Keratinocyte (primary cell): ENCODE results near the gene TMEM174. TPM values are rescaled to one million over a fixed set of nuclear protein-coding genes. Genes with fewer than 3 reads are reported as not detected.

Experiments
- DNase-seq: peaks from one replicate; pipeline ENCODE4 v3.0.0-alpha.2; 2011; ENCODE audit warnings: low read depth, missing footprints, low spot score
- FAIRE-seq: peaks from 2 replicates; lab custom pipeline; 2011; peaks lifted over from hg19 to GRCh38; lab: Jason Lieb, UNC
- H2AFZ ChIP-seq: 2 replicates; pipeline ENCODE4 v1.6.0; 2012; ENCODE audit warnings: low read length, control low read depth, inconsistent platforms; ENCODE audit not compliant: control insufficient read depth
- H3K27ac ChIP-seq: 2 replicates; pipeline ENCODE4 v1.5.1; 2011; ENCODE audit warnings: low read length; ENCODE audit not compliant: control insufficient read depth, insufficient read depth
- H3K27me3 ChIP-seq: 3 replicates; pipeline ENCODE4 v1.6.0; 2011; ENCODE audit warnings: low read length; ENCODE audit not compliant: control insufficient read depth, insufficient read depth; ENCODE audit errors: extremely low read depth
- H3K36me3 ChIP-seq, 2 experiments: 2 replicates in 1 of 2; 3 replicates in 1 of 2; pipeline ENCODE4 v1.5.1; 2011; ENCODE audit warnings: low read length in 2 of 2, mild to moderate bottlenecking in 1 of 2; ENCODE audit not compliant: control insufficient read depth in 2 of 2, insufficient read depth in 2 of 2; ENCODE audit errors: extremely low read depth in 1 of 2
- H3K4me1 ChIP-seq: 3 replicates; pipeline ENCODE4 v1.5.1; 2011; ENCODE audit warnings: low read length; ENCODE audit not compliant: control insufficient read depth, insufficient read depth; ENCODE audit errors: extremely low read depth
- H3K4me2 ChIP-seq: 3 replicates; pipeline ENCODE4 v1.6.0; 2011; ENCODE audit warnings: low read depth, low read length; ENCODE audit not compliant: control insufficient read depth, insufficient read depth; ENCODE audit errors: extremely low read depth
- H3K4me3 ChIP-seq, 3 experiments: fragments of 200-600 bp in 1 of 3; sonication (generic) in 1 of 3; 2 replicates in 2 of 3; 3 replicates in 1 of 3; pipeline ENCODE4 v1.5.1; 2011 to 2016; ENCODE audit warnings: low read length in 3 of 3, mild to moderate bottlenecking in 3 of 3, control low read depth in 2 of 3, inconsistent platforms in 1 of 3, low read depth in 1 of 3, mixed read lengths in 1 of 3, mixed run types in 1 of 3, moderate library complexity in 1 of 3; ENCODE audit not compliant: control insufficient read depth in 2 of 3, insufficient read depth in 2 of 3; ENCODE audit errors: extremely low read depth in 1 of 3
- H3K79me2 ChIP-seq: 2 replicates; pipeline ENCODE4 v1.6.0; 2012; ENCODE audit warnings: low read length; ENCODE audit not compliant: control insufficient read depth, insufficient read depth
- H3K9ac ChIP-seq: 3 replicates; pipeline ENCODE4 v1.6.0; 2011; ENCODE audit warnings: low read length; ENCODE audit not compliant: control insufficient read depth, insufficient read depth; ENCODE audit errors: extremely low read depth
- H3K9me1 ChIP-seq: 3 replicates; pipeline ENCODE4 v1.6.0; 2011; ENCODE audit warnings: low read length; ENCODE audit not compliant: control insufficient read depth, insufficient read depth; ENCODE audit errors: extremely low read depth
- H3K9me3 ChIP-seq: 2 replicates; pipeline ENCODE4 v1.5.1; 2012; ENCODE audit warnings: low read depth, low read length; ENCODE audit not compliant: control insufficient read depth
- H4K20me1 ChIP-seq: 3 replicates; pipeline ENCODE4 v1.6.0; 2011; ENCODE audit warnings: low read length; ENCODE audit not compliant: control insufficient read depth, insufficient read depth; ENCODE audit errors: extremely low read depth
- EZH2 ChIP-seq: IDR thresholded peaks from one replicate; pipeline ENCODE4 v1.6.1; 2012; ENCODE audit warnings: inconsistent platforms, mild to moderate bottlenecking, low read length, moderate library complexity
- dilution Hi-C: fragments of 300-500 bp; cut with MboI; formaldehyde crosslinking; loops from one replicate; pipeline ENCODE4 v1.7.0; 2020; ENCODE audit warnings: low sequenced_read_pairs; ENCODE audit not compliant: extremely low pct_ligation_motif_present
- polyA plus RNA-seq, 5 experiments: library from polyadenylated mRNA; depleted of rRNA in 3 of 5; stranded (reverse) in 3 of 5; stranded (forward) in 1 of 5; unstranded in 1 of 5; fragments of >200 nt; gene quantifications; 1 replicate in 1 of 5; 2 replicates in 3 of 5; 3 replicates in 1 of 5; pipeline versions ENCODE4 v1.2.1 to v1.2.3, GENCODE V29; 2011 to 2012; ENCODE audit warnings: missing spikeins in 2 of 5, low read depth in 1 of 5, low replicate concordance in 1 of 5
- TF ChIP-seq, protein P1 (sequence below), 3 experiments: IDR thresholded peaks in 1 of 3; conservative IDR thresholded peaks in 1 of 3; optimal IDR thresholded peaks in 1 of 3; 2 replicates in 2 of 3; 3 replicates in 1 of 3; pipeline versions ENCODE3 to v1.5.1; 2011; ENCODE audit warnings: low read length in 3 of 3, mild to moderate bottlenecking in 3 of 3, moderate library complexity in 2 of 3, control low read depth in 1 of 3, inconsistent platforms in 1 of 3; ENCODE audit not compliant: insufficient read depth in 2 of 3; ENCODE audit errors: extremely low read depth in 1 of 3

TMEM174 gene
- polyA plus RNA-seq, 1 donor (not counting 4 experiments of a cell fraction or from before 2014, with no cell fraction given) = not detected

DNA sequence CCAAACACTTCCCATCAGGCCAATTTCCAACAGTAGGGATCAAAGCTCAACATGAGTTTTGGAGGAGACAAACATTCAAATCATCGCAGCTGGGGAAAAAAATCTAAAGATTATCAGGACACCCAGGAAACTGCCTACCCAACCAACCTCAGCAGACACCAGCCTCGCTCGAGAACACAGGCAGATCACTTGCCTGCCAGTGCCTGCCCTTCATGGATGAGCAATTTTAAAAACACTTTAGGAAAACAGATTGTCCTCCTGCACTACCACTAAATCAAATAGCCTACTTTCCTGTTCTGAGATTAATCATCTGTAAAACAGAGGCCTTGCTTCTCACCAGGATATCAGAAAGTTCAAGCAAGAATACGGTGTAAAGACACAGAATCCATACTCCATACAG is 14.7 kb upstream of the TMEM174 start:
- no peaks in the 10 kb centered on the region for H3K79me2 ChIP-seq
- no peak for DNase-seq

DNA sequence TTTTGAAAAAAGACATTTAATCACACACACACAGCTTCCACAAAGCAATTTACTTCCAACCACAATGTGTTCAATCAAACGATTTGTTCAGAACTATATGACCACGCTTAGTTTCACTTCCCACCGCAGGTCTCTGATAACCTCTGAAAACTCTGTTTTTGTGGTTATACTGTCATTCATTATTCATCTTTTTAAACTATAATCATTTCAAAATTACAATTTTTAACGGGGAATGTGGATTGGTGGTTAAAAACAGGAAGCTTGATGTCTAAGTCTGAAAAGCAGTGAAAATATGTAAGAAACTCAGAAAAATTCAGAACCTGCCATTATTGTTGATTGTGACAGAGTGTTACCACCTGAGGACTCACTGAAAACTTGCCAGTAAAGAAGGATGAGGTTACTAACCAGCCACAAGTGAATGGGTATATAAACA is 12.7 kb upstream of the TMEM174 start:
- FAIRE-seq (no peak), DNase-seq (no peak)
- H3K27me3 ChIP-seq = no peaks in the 10 kb centered on the region
- H3K9me1 ChIP-seq = no peaks in the 10 kb centered on the region
- no peak overlapping the region for H3K4me2 ChIP-seq
- H3K9me3 ChIP-seq = no peaks in the 10 kb centered on the region
- no peak overlapping the region for H2AFZ ChIP-seq
- TF ChIP-seq, protein P1, sequence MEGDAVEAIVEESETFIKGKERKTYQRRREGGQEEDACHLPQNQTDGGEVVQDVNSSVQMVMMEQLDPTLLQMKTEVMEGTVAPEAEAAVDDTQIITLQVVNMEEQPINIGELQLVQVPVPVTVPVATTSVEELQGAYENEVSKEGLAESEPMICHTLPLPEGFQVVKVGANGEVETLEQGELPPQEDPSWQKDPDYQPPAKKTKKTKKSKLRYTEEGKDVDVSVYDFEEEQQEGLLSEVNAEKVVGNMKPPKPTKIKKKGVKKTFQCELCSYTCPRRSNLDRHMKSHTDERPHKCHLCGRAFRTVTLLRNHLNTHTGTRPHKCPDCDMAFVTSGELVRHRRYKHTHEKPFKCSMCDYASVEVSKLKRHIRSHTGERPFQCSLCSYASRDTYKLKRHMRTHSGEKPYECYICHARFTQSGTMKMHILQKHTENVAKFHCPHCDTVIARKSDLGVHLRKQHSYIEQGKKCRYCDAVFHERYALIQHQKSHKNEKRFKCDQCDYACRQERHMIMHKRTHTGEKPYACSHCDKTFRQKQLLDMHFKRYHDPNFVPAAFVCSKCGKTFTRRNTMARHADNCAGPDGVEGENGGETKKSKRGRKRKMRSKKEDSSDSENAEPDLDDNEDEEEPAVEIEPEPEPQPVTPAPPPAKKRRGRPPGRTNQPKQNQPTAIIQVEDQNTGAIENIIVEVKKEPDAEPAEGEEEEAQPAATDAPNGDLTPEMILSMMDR (optimal IDR thresholded peaks at IDR 0.05 in 1 of 3, IDR thresholded peaks at IDR 0.05 in 1 of 3, conservative IDR thresholded peaks at IDR 0.05 in 1 of 3; ENCODE audit: extremely low read depth in 1 of 3, insufficient read depth in 2 of 3, low read length in 3 of 3) = no peak
- TF ChIP-seq EZH2 = no peak
- dilution Hi-C loops = no loop called here
- H3K4me1 ChIP-seq = peaks cover 2% of the 10 kb centered on the region
- H4K20me1 ChIP-seq = no peaks in the 10 kb centered on the region
- H3K4me3 ChIP-seq = no peak overlapping the region
- no peaks in the 10 kb centered on the region for H3K36me3 ChIP-seq
- H3K9ac ChIP-seq = no peak overlapping the region
- H3K79me2 ChIP-seq = no peaks in the 10 kb centered on the region
- no peak overlapping the region for H3K27ac ChIP-seq

More for the DNA sequence above, 14.7 kb upstream of the TMEM174 start:
- TF ChIP-seq, protein P1 (optimal IDR thresholded peaks at IDR 0.05 in 1 of 3, IDR thresholded peaks at IDR 0.05 in 1 of 3, conservative IDR thresholded peaks at IDR 0.05 in 1 of 3; ENCODE audit: extremely low read depth in 1 of 3, insufficient read depth in 2 of 3, low read length in 3 of 3) = no peak
- no peak for TF ChIP-seq EZH2
- H3K9me3 ChIP-seq = no peaks in the 10 kb centered on the region
- H3K4me3 ChIP-seq = no peak overlapping the region
- H3K4me1 ChIP-seq = peaks cover 2% of the 10 kb centered on the region
- no peak overlapping the region for H3K27ac ChIP-seq
- no peaks in the 10 kb centered on the region for H3K36me3 ChIP-seq
- no peak overlapping the region for H2AFZ ChIP-seq
- no peaks in the 10 kb centered on the region for H4K20me1 ChIP-seq
- no peaks in the 10 kb centered on the region for H3K9me1 ChIP-seq
- dilution Hi-C loops = no loop called here
- FAIRE-seq = no peak
- H3K4me2 ChIP-seq = no peak overlapping the region
- no peaks in the 10 kb centered on the region for H3K27me3 ChIP-seq
- H3K9ac ChIP-seq = no peak overlapping the region
